Mesodermal cell (in vitro differentiated cells): ENCODE results near the gene FAM136A.
"Not testable (repeated sequence)": the region's sequence is repeated elsewhere in the genome, so short reads cannot be mapped to it uniquely, and the experiment has no call there.

Experiments
- H3K27ac ChIP-seq: 2 replicates; pipeline ENCODE4 v1.7.0; 2013; ENCODE audit warnings: mild to moderate bottlenecking, low read depth, low read length, moderate library complexity; ENCODE audit not compliant: severe bottlenecking
- H3K36me3 ChIP-seq: 2 replicates; pipeline ENCODE4 v1.7.1; 2013; ENCODE audit warnings: mild to moderate bottlenecking, low read length, moderate library complexity; ENCODE audit not compliant: control insufficient read depth, insufficient read depth
- H3K4me1 ChIP-seq: one replicate; pipeline ENCODE4 v1.7.1; 2013; ENCODE audit warnings: mild to moderate bottlenecking, low read length; ENCODE audit not compliant: insufficient read depth, control insufficient read depth, poor library complexity, severe bottlenecking
- H3K4me3 ChIP-seq: 2 replicates; pipeline ENCODE4 v1.7.0; 2013; ENCODE audit warnings: low read length, control low read depth, mild to moderate bottlenecking; ENCODE audit not compliant: insufficient read depth, poor library complexity, severe bottlenecking; ENCODE audit errors: extremely low read depth
- H3K9me3 ChIP-seq: 2 replicates; pipeline ENCODE4 v1.7.1; 2013; ENCODE audit warnings: mild to moderate bottlenecking, low read length, moderate library complexity; ENCODE audit not compliant: control insufficient read depth
- WGBS, 2 experiments: methylation state at CpG; one replicate each; pipeline ENCODE4 v1.1.5; 2013; ENCODE audit warnings: missing lambda C conversion rate in 2 of 2; ENCODE audit not compliant: insufficient coverage in 2 of 2; 5-methylcytosine and 5-hydroxymethylcytosine counted together

The FAM136A gene

GRCh38 chr2:70300771-70301343 is 1.0 kb downstream of the FAM136A start:
- H3K4me3 ChIP-seq: peak overlapping the region; percentile 74
- no peak overlapping the region for H3K27ac ChIP-seq
- WGBS, 2 experiments: 63 to 75% methylated on average over 6 to 9 of the region's 10 CpGs
- peaks cover 7% of the 10 kb centered on the region for H3K9me3 ChIP-seq
- H3K4me1 ChIP-seq: no peaks in the 10 kb centered on the region
- peaks cover 40% of the 10 kb centered on the region for H3K36me3 ChIP-seq

- peaks cover 40% of the 10 kb centered on the region for H3K36me3 ChIP-seq
- WGBS, 2 experiments: 100% methylated on average over 2 of the region's 4 CpGs; no CpG with 5 or more reads in 1 of the 2 experiments
- not testable (repeated sequence) for H3K9me3 ChIP-seq, H3K27ac ChIP-seq, H3K4me3 ChIP-seq, H3K4me1 ChIP-seq
Observed at GRCh38 chr2:70297828-70298227, 4.0 kb downstream of the FAM136A start.

GRCh38 chr2:70283500-70284191 is 18.2 kb downstream of the FAM136A start:
- 93 to 100% methylated on average over 3 to 4 of the region's 5 CpGs for WGBS, 2 experiments
- no peaks in the 10 kb centered on the region for H3K4me1 ChIP-seq
- H3K9me3 ChIP-seq: no peaks in the 10 kb centered on the region
- no peak overlapping the region for H3K4me3 ChIP-seq
- H3K27ac ChIP-seq: no peak overlapping the region
- peaks cover 91% of the 10 kb centered on the region for H3K36me3 ChIP-seq

GRCh38 chr2:70282439-70282838 is 19.4 kb downstream of the FAM136A start:
- Histone ChIP-seq H3K4me1 (no peaks in the 10 kb centered on the region), H3K9me3 (no peaks in the 10 kb centered on the region), H3K27ac (no peak overlapping the region), H3K4me3 (no peak overlapping the region), H3K36me3 (peaks cover 91% of the 10 kb centered on the region)
- 85 to 98% methylated on average over 1 to 3 of the region's 5 CpGs for WGBS, 2 experiments

GRCh38 chr2:70280242-70280798 is 21.5 kb downstream of the FAM136A start:
- no peaks in the 10 kb centered on the region for H3K4me1 ChIP-seq
- peaks cover 88% of the 10 kb centered on the region for H3K36me3 ChIP-seq
- no peaks in the 10 kb centered on the region for H3K9me3 ChIP-seq
- no peak overlapping the region for H3K27ac ChIP-seq
- WGBS, 2 experiments: 100% methylated on average over 1 of the region's 2 CpGs
- H3K4me3 ChIP-seq: no peak overlapping the region

GRCh38 chr2:70270323-70270722 is 31.5 kb downstream of the FAM136A start:
- H3K27ac ChIP-seq: no peak overlapping the region
- WGBS, 2 experiments: 97 to 98% methylated on average over 3 of the region's 3 CpGs
- H3K9me3 ChIP-seq: peaks cover 5% of the 10 kb centered on the region
- peaks cover 33% of the 10 kb centered on the region for H3K36me3 ChIP-seq
- H3K4me1 ChIP-seq: peaks cover 2% of the 10 kb centered on the region
- no peak overlapping the region for H3K4me3 ChIP-seq

GRCh38 chr2:70269422-70270302 is 32.2 kb downstream of the FAM136A start:
- H3K4me1 ChIP-seq, H3K9me3 ChIP-seq, H3K4me3 ChIP-seq, H3K27ac ChIP-seq: not testable (repeated sequence)
- 94 to 98% methylated on average over 15 to 17 of the region's 18 CpGs for WGBS, 2 experiments
- H3K36me3 ChIP-seq: peaks cover 33% of the 10 kb centered on the region

GRCh38 chr2:70266925-70267324 is 34.9 kb downstream of the FAM136A start:
- not testable (repeated sequence) for H3K9me3 ChIP-seq, H3K4me1 ChIP-seq, H3K27ac ChIP-seq, H3K4me3 ChIP-seq
- peaks cover 53% of the 10 kb centered on the region for H3K36me3 ChIP-seq
- 93 to 99% methylated on average over 12 to 15 of the region's 30 CpGs for whole genome bisulfite sequencing, 2 experiments

- WGBS, 2 experiments: no CpG with 5 or more reads among the region's 1 CpG
- H3K4me1 ChIP-seq: peaks cover 7% of the 10 kb centered on the region
- peaks cover 5% of the 10 kb centered on the region for H3K9me3 ChIP-seq
- H3K36me3 ChIP-seq: peaks cover 59% of the 10 kb centered on the region
- no peak overlapping the region for H3K4me3 ChIP-seq
- H3K27ac ChIP-seq: no peak overlapping the region
Observed at GRCh38 chr2:70261501-70261900, 40.4 kb downstream of the FAM136A start.

GRCh38 chr2:70258532-70258875 is 43.4 kb downstream of the FAM136A start:
- no peaks in the 10 kb centered on the region for H3K9me3 ChIP-seq
- WGBS, 2 experiments: 18% methylated on average over 10 to 12 of the region's 12 CpGs
- no peak overlapping the region for H3K27ac ChIP-seq
- H3K4me3 ChIP-seq: peak overlapping the region; percentile 70
- H3K36me3 ChIP-seq: peaks cover 31% of the 10 kb centered on the region
- peaks cover 7% of the 10 kb centered on the region for H3K4me1 ChIP-seq
